SH-SY5Y (cell line): Measurements from ENCODE around the gene NAA10.

Experiments
- GATA2 ChIP-seq: IDR thresholded peaks from 2 replicates; pipeline ENCODE4 v1.6.1; 2011; ENCODE audit warnings: mild to moderate bottlenecking, low read depth, low read length
- GATA3 ChIP-seq: IDR thresholded peaks from 2 replicates; pipeline ENCODE4 v1.6.1; 2011; ENCODE audit warnings: low read depth, mild to moderate bottlenecking, low read length, moderate library complexity

DNA sequence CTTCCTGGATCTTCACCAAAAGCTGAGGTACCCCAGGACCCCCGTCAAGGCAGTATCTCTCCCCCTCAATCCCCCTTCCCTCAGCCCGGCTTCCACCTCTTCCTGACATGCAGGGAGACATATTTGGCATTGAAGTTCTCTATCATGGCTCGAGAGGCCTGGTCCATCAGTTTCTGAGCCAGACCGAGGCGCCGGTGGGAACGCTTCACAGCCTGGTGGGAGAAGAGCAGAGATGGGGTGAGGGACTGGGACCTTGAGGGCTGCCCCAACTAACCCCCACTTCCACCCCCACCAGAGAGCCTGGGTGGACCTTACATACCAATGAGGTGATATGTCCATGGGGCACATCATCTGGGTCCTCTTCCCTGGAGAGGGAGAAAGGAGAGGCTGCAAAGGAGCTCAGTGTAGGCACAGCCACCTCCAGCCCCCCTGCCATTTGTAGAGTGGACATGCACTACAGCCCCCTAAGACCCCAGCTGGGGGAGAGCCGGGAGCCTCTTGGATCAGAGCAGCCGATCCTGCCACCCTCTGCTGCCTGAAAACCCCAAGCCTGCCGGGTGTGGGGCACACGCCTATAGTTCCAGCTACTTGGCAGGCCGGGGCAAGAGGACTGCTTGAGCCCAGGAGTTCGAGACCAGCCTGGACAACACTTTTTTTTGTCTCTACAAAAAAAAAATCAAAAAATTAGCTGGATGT lies 2.5 kb downstream of the NAA10 start:
- TF ChIP-seq GATA3 (no peak), GATA2 (no peak)
